T-cell (primary cell): Measurements from ENCODE around the gene C8G. TPM values are rescaled to one million over a fixed set of nuclear protein-coding genes. Genes with fewer than 3 reads are reported as not detected.

Experiments
- ATAC-seq, 4 experiments: fragments of 200-7000 bp in 3 of 4; fragments of 150-1000 bp in 1 of 4; cut with Tn5 transposase; replicated peaks in 1 of 4; 1 replicate in 3 of 4; 2 replicates in 1 of 4; pipeline ENCODE4 v1.10.0; 2021; ENCODE audit warnings: moderate library complexity in 3 of 4, mild to moderate bottlenecking in 2 of 4, moderate number of reproducible peaks in 1 of 4
- CTCF ChIA-PET, 2 donors: fragments of 300-600 bp; sonication (Branson Sonifier 250); formaldehyde crosslinking; loops; one replicate each; lab custom pipeline; 2022; ENCODE audit warnings: antibody characterized with exemption in 2 of 2; lab: Charles Lee
- POLR2A ChIA-PET, 2 donors: fragments of 300-600 bp; sonication (Branson Sonifier 250); formaldehyde crosslinking; loops; one replicate each; lab custom pipeline; 2022; ENCODE audit warnings: antibody characterized with exemption in 2 of 2; lab: Charles Lee
- DNase-seq, 35 experiments: peaks; one replicate each; pipeline versions ENCODE4 v3.0.0 to v3.0.0-alpha.2; 2013 to 2023
- H3K27ac ChIP-seq: one replicate; pipeline ENCODE4 v1.5.1; 2013; ENCODE audit warnings: low read length
- H3K27me3 ChIP-seq, 2 experiments: replicated peaks in 1 of 2; 1 replicate in 1 of 2; 2 replicates in 1 of 2; pipeline versions ENCODE4 v1.6.1 to v1.7.0; 2013; ENCODE audit warnings: low read length in 1 of 2, mixed read lengths in 1 of 2; ENCODE audit not compliant: control insufficient read depth in 2 of 2, insufficient read depth in 2 of 2; ENCODE audit errors: extremely low read depth in 1 of 2
- H3K36me3 ChIP-seq, 2 donors: 1 replicate in 1 of 2; 2 replicates in 1 of 2; pipeline versions ENCODE4 v1.6.1 to v1.7.0; 2013; ENCODE audit warnings: low read length in 1 of 2; ENCODE audit not compliant: control insufficient read depth in 2 of 2, insufficient read depth in 1 of 2; ENCODE audit errors: extremely low read depth in 1 of 2
- H3K4me1 ChIP-seq, 2 experiments: 1 replicate in 1 of 2; 2 replicates in 1 of 2; pipeline versions ENCODE4 v1.6.1 to v1.7.0; 2013; ENCODE audit warnings: low read length in 2 of 2, mixed read lengths in 1 of 2; ENCODE audit not compliant: insufficient read depth in 2 of 2, control insufficient read depth in 1 of 2; ENCODE audit errors: extremely low read depth in 1 of 2
- H3K4me3 ChIP-seq, 2 donors: 1 replicate in 1 of 2; 2 replicates in 1 of 2; pipeline versions ENCODE4 v1.5.1 to v1.7.0; 2013; ENCODE audit warnings: mild to moderate bottlenecking in 2 of 2, low read length in 1 of 2, moderate library complexity in 1 of 2; ENCODE audit not compliant: control insufficient read depth in 1 of 2; ENCODE audit errors: extremely low read depth in 1 of 2
- H3K9me3 ChIP-seq: 2 replicates; pipeline ENCODE4 v1.7.0; 2013
- H3K27ac Mint-ChIP-seq, 2 donors: one replicate each; pipeline ENCODE4 v1.8.0; 2020 to 2021; ENCODE audit warnings: mild to moderate bottlenecking in 2 of 2, mixed read lengths in 2 of 2
- H3K27me3 Mint-ChIP-seq, 2 donors: one replicate each; pipeline ENCODE4 v1.8.0; 2021 to 2022; ENCODE audit warnings: mixed read lengths in 2 of 2
- H3K36me3 Mint-ChIP-seq: one replicate; pipeline ENCODE4 v1.8.0; 2021; ENCODE audit warnings: mixed read lengths
- H3K4me1 Mint-ChIP-seq, 3 donors: one replicate each; pipeline ENCODE4 v1.8.0; 2020 to 2022; ENCODE audit warnings: mixed read lengths in 3 of 3, mild to moderate bottlenecking in 1 of 3
- H3K4me3 Mint-ChIP-seq, 3 donors: one replicate each; pipeline ENCODE4 v1.8.0; 2020 to 2022; ENCODE audit warnings: mild to moderate bottlenecking in 3 of 3, mixed read lengths in 3 of 3, moderate library complexity in 3 of 3
- H3K9me3 Mint-ChIP-seq, 3 donors: one replicate each; pipeline ENCODE4 v1.8.0; 2020 to 2022; ENCODE audit warnings: mixed read lengths in 3 of 3
- WGBS: methylation state at CpG from one replicate; pipeline ENCODE4 v1.1.5; 2013; ENCODE audit warnings: missing lambda C conversion rate; ENCODE audit not compliant: insufficient coverage; 5-methylcytosine and 5-hydroxymethylcytosine counted together
- total RNA-seq, 35 experiments: library from RNA in 6 of 35; stranded (reverse) in 6 of 35; fragments of 120-200 nt in 1 of 35; gene quantifications; one replicate each; pipeline versions ENCODE4 v1.2.1 to v1.2.4 and lab custom pipeline; 2013 to 2026

The C8G gene
- total RNA-seq, 5 donors from 2014 or later (not counting 1 experiment from before 2014, with no cell fraction given), result 1.7 to 3.8 (median 3.2) TPM

DNA sequence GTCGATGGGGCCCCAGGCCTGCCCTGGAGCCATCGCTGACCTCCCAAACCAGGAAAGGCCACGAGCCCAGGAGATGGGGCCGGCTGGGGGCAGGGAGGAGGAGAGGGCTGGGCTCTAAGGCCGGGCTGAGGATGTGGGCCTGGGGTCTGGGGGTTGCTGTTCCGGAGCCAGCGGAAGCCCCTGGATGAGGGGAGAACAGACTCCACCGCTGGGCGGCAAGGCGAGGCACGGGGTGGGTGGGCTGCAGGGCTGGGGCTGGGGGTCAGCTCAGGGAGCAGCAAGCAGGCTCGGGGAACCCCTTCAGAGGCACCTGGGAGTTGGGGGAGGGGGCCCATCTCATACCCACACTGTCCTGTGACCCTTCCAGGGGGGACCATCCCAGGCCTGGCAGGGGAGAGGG lies 18.7 kb downstream of the C8G start:
- no peaks in the 10 kb centered on the region for H3K36me3 ChIP-seq
- DNase-seq (no peak), ATAC-seq (no peak)
- no peaks in the 10 kb centered on the region for H3K9me3 ChIP-seq
- H3K4me1 Mint-ChIP-seq, result peaks cover 22 to 56% (median 43%) of the 10 kb centered on the region in 3 donors
- H3K27ac Mint-ChIP-seq, result no peak overlapping the region
- no peak overlapping the region for H3K4me3 Mint-ChIP-seq
- peaks cover 7 to 81% of the 10 kb centered on the region in 2 experiments for H3K4me1 ChIP-seq
- peak overlapping the region; percentile 34 for H3K27ac ChIP-seq
- H3K36me3 Mint-ChIP-seq, result no peaks in the 10 kb centered on the region
- H3K27me3 Mint-ChIP-seq, result no peaks in the 10 kb centered on the region
- ChIA-PET CTCF (no interaction called here), POLR2A (no interaction called here)
- no peaks in the 10 kb centered on the region for H3K27me3 ChIP-seq
- WGBS, result 94% methylated on average over 5 of the region's 12 CpGs
- no peaks in the 10 kb centered on the region for H3K9me3 Mint-ChIP-seq
- no peak overlapping the region for H3K4me3 ChIP-seq

DNA sequence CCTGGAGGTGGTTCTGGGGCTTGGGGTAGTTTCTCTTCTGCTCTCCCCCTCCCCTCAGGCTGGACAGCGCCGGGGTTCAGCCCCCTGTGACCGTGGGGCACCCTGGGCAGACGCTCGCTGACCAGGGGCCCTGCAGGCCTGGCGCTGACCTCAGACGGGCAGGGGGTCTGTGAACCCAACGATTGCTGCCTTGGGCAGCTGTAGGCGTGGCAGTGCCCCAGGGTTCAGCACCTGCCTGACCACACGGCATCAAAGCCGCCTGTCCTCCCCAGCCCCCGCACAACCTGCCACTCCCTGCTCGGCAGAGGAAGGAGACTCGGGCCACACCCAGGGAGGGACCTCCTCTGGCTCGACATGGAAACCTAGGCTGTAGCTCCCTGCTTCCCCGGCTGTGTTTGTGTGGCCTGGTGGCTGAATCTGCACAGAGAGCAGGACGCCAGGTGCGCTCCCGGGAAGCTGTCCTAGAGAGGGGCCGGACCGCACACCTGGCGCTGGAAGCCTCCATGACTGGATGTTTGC lies 19.2 kb downstream of the C8G start:
- ATAC-seq, result no peak
- no peaks in the 10 kb centered on the region for H3K27me3 ChIP-seq
- no peaks in the 10 kb centered on the region for H3K9me3 ChIP-seq
- peak overlapping the region; percentile 52 for H3K27ac ChIP-seq
- DNase-seq, result no peak
- Mint-ChIP-seq H3K27ac (peak overlapping the region in 1 of 2 donors; percentile 52), H3K4me1 (peaks cover 22 to 53% (median 43%) of the 10 kb centered on the region in 3 donors), H3K9me3 (no peaks in the 10 kb centered on the region), H3K4me3 (peak overlapping the region in 1 of 3 donors; percentile 42), H3K27me3 (no peaks in the 10 kb centered on the region), H3K36me3 (no peaks in the 10 kb centered on the region)
- no peak overlapping the region for H3K4me3 ChIP-seq
- ChIA-PET POLR2A (no interaction called here), CTCF (no interaction called here)
- no peaks in the 10 kb centered on the region for H3K36me3 ChIP-seq
- 76% methylated on average over 13 of the region's 22 CpGs for WGBS
- H3K4me1 ChIP-seq, result peaks cover 7 to 77% of the 10 kb centered on the region in 2 experiments

GRCh38 chr9:136964833-136965422 lies 19.9 kb downstream of the C8G start:
- no peaks in the 10 kb centered on the region for H3K9me3 Mint-ChIP-seq
- peak overlapping the region in 1 of 3 donors; percentile 42 for H3K4me3 Mint-ChIP-seq
- no peaks in the 10 kb centered on the region for H3K27me3 Mint-ChIP-seq
- DNase-seq (no peak), ATAC-seq (no peak)
- 74% methylated on average over 16 of the region's 26 CpGs for WGBS
- H3K4me3 ChIP-seq, result no peak overlapping the region
- POLR2A ChIA-PET, result no interaction called here
- H3K36me3 ChIP-seq, result no peaks in the 10 kb centered on the region
- H3K27ac Mint-ChIP-seq, result peak overlapping the region; percentile 25 to 73
- peak overlapping the region; percentile 65 for H3K27ac ChIP-seq
- H3K4me1 ChIP-seq, result peaks cover 7 to 70% of the 10 kb centered on the region in 2 experiments
- no peaks in the 10 kb centered on the region for H3K27me3 ChIP-seq
- H3K9me3 ChIP-seq, result no peaks in the 10 kb centered on the region
- H3K4me1 Mint-ChIP-seq, result peaks cover 21 to 52% (median 41%) of the 10 kb centered on the region in 3 donors
- no peaks in the 10 kb centered on the region for H3K36me3 Mint-ChIP-seq
- CTCF ChIA-PET, result no interaction called here

GRCh38 chr9:136965771-136966484 lies 20.9 kb downstream of the C8G start:
- no peaks in the 10 kb centered on the region for H3K36me3 Mint-ChIP-seq
- H3K27me3 Mint-ChIP-seq, result no peaks in the 10 kb centered on the region
- Histone ChIP-seq H3K4me3 (peak overlapping the region; percentile 16 to 29), H3K27me3 (no peaks in the 10 kb centered on the region), H3K4me1 (peaks cover 6 to 68% of the 10 kb centered on the region in 2 experiments), H3K9me3 (no peaks in the 10 kb centered on the region), H3K27ac (peak overlapping the region; percentile 65), H3K36me3 (no peaks in the 10 kb centered on the region)
- peaks cover 12 to 43% (median 32%) of the 10 kb centered on the region in 3 donors for H3K4me1 Mint-ChIP-seq
- H3K9me3 Mint-ChIP-seq, result no peaks in the 10 kb centered on the region
- ChIA-PET POLR2A (interaction anchor here in 1 of 2 donors (0.6 kb wide), 2 partner anchors 42 to 44 kb away, joined by 3 read pairs; no protein-coding TSS in a partner anchor), CTCF (interaction anchor here in 1 of 2 donors (0.6 kb wide), 2 partner anchors 178 to 258 kb away, joined by 3 to 7 read pairs; no protein-coding TSS in a partner anchor)
- DNase-seq (peak in 9 of 35 experiments; percentile 27 to 75 (median 39)), ATAC-seq (peak; percentile 39 to 73 (median 50))
- peak overlapping the region; percentile 34 to 78 (median 69) for H3K4me3 Mint-ChIP-seq
- H3K27ac Mint-ChIP-seq, result peak overlapping the region; percentile 42 to 87
- WGBS, result 9% methylated on average over 15 of the region's 23 CpGs

- H3K27me3 ChIP-seq, result no peaks in the 10 kb centered on the region
- 81% methylated on average over 11 of the region's 17 CpGs for WGBS
- DNase-seq (no peak), ATAC-seq (no peak)
- ChIA-PET POLR2A (no interaction called here), CTCF (no interaction called here)
- H3K4me3 ChIP-seq, result no peak overlapping the region
- H3K27ac Mint-ChIP-seq, result no peak overlapping the region
- H3K4me1 Mint-ChIP-seq, result peaks cover 12 to 25% (median 19%) of the 10 kb centered on the region in 3 donors
- H3K9me3 ChIP-seq, result no peaks in the 10 kb centered on the region
- H3K4me3 Mint-ChIP-seq, result no peak overlapping the region
- H3K4me1 ChIP-seq, result peaks cover 5 to 48% of the 10 kb centered on the region in 2 experiments
- no peaks in the 10 kb centered on the region for H3K36me3 ChIP-seq
- no peaks in the 10 kb centered on the region for H3K27me3 Mint-ChIP-seq
- H3K27ac ChIP-seq, result no peak overlapping the region
- H3K9me3 Mint-ChIP-seq, result no peaks in the 10 kb centered on the region
- no peaks in the 10 kb centered on the region for H3K36me3 Mint-ChIP-seq
These were observed 23.5 kb downstream of the C8G start for GRCh38 chr9:136968333-136969127.

GRCh38 chr9:136969150-136969549 lies 24.1 kb downstream of the C8G start:
- WGBS, result 90% methylated on average over 16 of the region's 17 CpGs
- Histone ChIP-seq H3K36me3 (no peaks in the 10 kb centered on the region), H3K27me3 (no peaks in the 10 kb centered on the region), H3K4me1 (peaks cover 5 to 48% of the 10 kb centered on the region in 2 experiments), H3K27ac (no peak overlapping the region), H3K4me3 (no peak overlapping the region), H3K9me3 (no peaks in the 10 kb centered on the region)
- Mint-ChIP-seq H3K27me3 (no peaks in the 10 kb centered on the region), H3K4me1 (peaks cover 12 to 28% (median 19%) of the 10 kb centered on the region in 3 donors), H3K4me3 (no peak overlapping the region), H3K36me3 (no peaks in the 10 kb centered on the region), H3K9me3 (no peaks in the 10 kb centered on the region), H3K27ac (no peak overlapping the region)
- no peak for DNase-seq
- ChIA-PET CTCF (no interaction called here), POLR2A (no interaction called here)
- no peak for ATAC-seq
